Mesenchymal stem cell (in vitro differentiated cells and primary cell): Measurements from ENCODE around the gene MARK2.
A peak's percentile ranks its signal among the peaks of the same experiment; 100 is the strongest.

Source experiments
- DNase-seq: peaks from one replicate; pipeline ENCODE4 v3.0.0-alpha.2; 2013
- H2AFZ ChIP-seq: one replicate; pipeline ENCODE4 v1.6.1; 2013; ENCODE audit warnings: low read depth, mild to moderate bottlenecking, control low read depth, inconsistent platforms, low read length, moderate library complexity
- H2AK5ac ChIP-seq: 2 replicates; pipeline ENCODE4 v1.6.1; 2013; ENCODE audit warnings: low read length, moderate library complexity, mild to moderate bottlenecking, inconsistent platforms; ENCODE audit not compliant: severe bottlenecking
- H2BK120ac ChIP-seq: one replicate; pipeline ENCODE4 v1.6.1; 2013; ENCODE audit warnings: low read depth, mild to moderate bottlenecking, inconsistent platforms, low read length, moderate library complexity
- H2BK12ac ChIP-seq, 2 experiments: one replicate each; pipeline ENCODE4 v1.6.1; 2013; ENCODE audit warnings: inconsistent platforms in 2 of 2, low read length in 2 of 2, mild to moderate bottlenecking in 2 of 2, moderate library complexity in 2 of 2, control low read depth in 1 of 2
- H2BK15ac ChIP-seq: one replicate; pipeline ENCODE4 v1.6.1; 2013; ENCODE audit warnings: mild to moderate bottlenecking, low read depth, inconsistent platforms; ENCODE audit not compliant: poor library complexity, severe bottlenecking
- H2BK5ac ChIP-seq: 2 replicates; pipeline ENCODE4 v1.6.1; 2013; ENCODE audit warnings: low read depth, mild to moderate bottlenecking, low read length, control low read depth, inconsistent platforms; ENCODE audit not compliant: poor library complexity, severe bottlenecking
- H3K14ac ChIP-seq, 2 experiments: one replicate each; pipeline ENCODE4 v1.6.1; 2013; ENCODE audit warnings: inconsistent platforms in 2 of 2, low read length in 2 of 2, control low read depth in 1 of 2, mild to moderate bottlenecking in 1 of 2, moderate library complexity in 1 of 2
- H3K18ac ChIP-seq, 2 experiments: one replicate each; pipeline ENCODE4 v1.6.1; 2013; ENCODE audit warnings: inconsistent platforms in 2 of 2, low read length in 2 of 2, control low read depth in 1 of 2, low read depth in 1 of 2, mild to moderate bottlenecking in 1 of 2
- H3K23ac ChIP-seq, 2 experiments: one replicate each; pipeline ENCODE4 v1.6.1; 2013; ENCODE audit warnings: inconsistent platforms in 2 of 2, low read length in 2 of 2, mild to moderate bottlenecking in 2 of 2, moderate library complexity in 2 of 2, control low read depth in 1 of 2
- H3K27ac ChIP-seq: 2 replicates; pipeline ENCODE4 v1.5.1; 2013; ENCODE audit warnings: mild to moderate bottlenecking, moderate library complexity, low read length, control low read depth, inconsistent platforms; ENCODE audit not compliant: poor library complexity, severe bottlenecking
- H3K27me3 ChIP-seq, 2 experiments: 2 replicates each; pipeline versions ENCODE4 v1.6.1 to v1.7.0; 2013; ENCODE audit warnings: low read length in 2 of 2, mild to moderate bottlenecking in 2 of 2, moderate library complexity in 2 of 2, control low read depth in 1 of 2, inconsistent platforms in 1 of 2; ENCODE audit not compliant: control insufficient read depth in 1 of 2, insufficient read depth in 1 of 2
- H3K36me3 ChIP-seq, 2 experiments: 2 replicates each; pipeline versions ENCODE4 v1.6.1 to v1.7.0; 2013; ENCODE audit warnings: low read length in 2 of 2, control low read depth in 1 of 2, inconsistent platforms in 1 of 2, low read depth in 1 of 2, mild to moderate bottlenecking in 1 of 2; ENCODE audit not compliant: insufficient read depth in 2 of 2, control insufficient read depth in 1 of 2
- H3K4ac ChIP-seq, 2 experiments: one replicate each; pipeline ENCODE4 v1.6.1; 2013; ENCODE audit warnings: inconsistent platforms in 2 of 2, low read length in 2 of 2, mild to moderate bottlenecking in 2 of 2, moderate library complexity in 2 of 2, control low read depth in 1 of 2, low read depth in 1 of 2
- H3K4me1 ChIP-seq: 2 replicates; pipeline ENCODE4 v1.6.1; 2013; ENCODE audit warnings: low read depth, low read length, control low read depth; ENCODE audit not compliant: control insufficient read depth, insufficient read depth
- H3K4me2 ChIP-seq: 2 replicates; pipeline ENCODE4 v1.6.1; 2013; ENCODE audit warnings: low read length, mild to moderate bottlenecking, inconsistent platforms; ENCODE audit not compliant: poor library complexity, severe bottlenecking
- H3K4me3 ChIP-seq, 2 experiments: 2 replicates each; pipeline versions ENCODE4 v1.5.1 to v1.7.0; 2013; ENCODE audit warnings: low read length in 2 of 2, mild to moderate bottlenecking in 2 of 2, control low read depth in 1 of 2, low read depth in 1 of 2; ENCODE audit not compliant: insufficient read depth in 1 of 2
- H3K79me1 ChIP-seq: replicated peaks from 2 replicates; pipeline ENCODE4 v1.6.1; 2013; ENCODE audit warnings: mild to moderate bottlenecking, control low read depth, low read length, inconsistent platforms; ENCODE audit not compliant: poor library complexity, severe bottlenecking
- H3K9ac ChIP-seq: 2 replicates; pipeline ENCODE4 v1.7.0; 2013; ENCODE audit warnings: mild to moderate bottlenecking, low read length, moderate library complexity
- H3K9me3 ChIP-seq: 2 replicates; pipeline ENCODE4 v1.7.0; 2013; ENCODE audit warnings: mild to moderate bottlenecking, low read length; ENCODE audit not compliant: control insufficient read depth
- H4K8ac ChIP-seq: one replicate; pipeline ENCODE4 v1.6.1; 2013; ENCODE audit warnings: inconsistent platforms, mild to moderate bottlenecking, low read length, moderate library complexity
- H4K91ac ChIP-seq: one replicate; pipeline ENCODE4 v1.6.1; 2013; ENCODE audit warnings: mild to moderate bottlenecking, low read length, inconsistent platforms
- WGBS: methylation state at CpG from one replicate; pipeline ENCODE4 v1.1.7; 2013; ENCODE audit warnings: mixed read lengths; 5-methylcytosine and 5-hydroxymethylcytosine counted together

MARK2 gene

DNA sequence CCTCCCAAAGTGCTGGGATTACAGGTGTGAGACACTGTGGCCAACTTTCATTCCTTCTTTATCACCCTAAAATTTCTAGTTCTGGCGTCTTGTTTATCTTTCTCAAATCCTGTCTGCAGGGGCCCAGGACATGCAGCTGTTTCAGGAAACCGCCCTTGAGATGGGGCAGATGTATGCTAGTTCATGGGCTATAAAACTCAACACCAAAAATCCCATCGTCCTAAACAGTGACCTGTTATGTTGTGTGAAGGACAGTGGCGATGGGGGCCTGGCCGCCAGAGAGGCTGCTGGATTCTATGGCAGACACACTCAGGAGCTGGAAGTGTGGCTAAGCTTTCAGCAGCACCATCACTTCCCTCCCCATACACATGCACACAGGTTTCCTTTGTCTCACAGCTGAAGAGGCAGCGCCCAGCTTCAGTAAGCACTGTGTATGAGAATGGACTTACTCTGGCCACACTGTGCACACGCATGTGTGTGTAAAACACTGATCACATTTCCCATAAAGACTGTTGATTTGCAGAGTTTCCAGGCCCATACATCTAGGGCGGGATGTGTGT is 36.7 kb downstream of the MARK2 start:
- Histone ChIP-seq H3K23ac (no peak overlapping the region), H3K27me3 (no peaks in the 10 kb centered on the region), H3K27ac (no peak overlapping the region), H3K4ac (no peak overlapping the region), H2BK120ac (no peak overlapping the region), H4K91ac (no peak overlapping the region), H2AFZ (no peak overlapping the region), H3K18ac (no peak overlapping the region), H2AK5ac (no peak overlapping the region), H3K36me3 (peaks cover 10 to 12% of the 10 kb centered on the region in 2 experiments), H3K4me2 (no peak overlapping the region), H2BK12ac (no peak overlapping the region), H2BK15ac (no peak overlapping the region), H3K79me1 (peaks cover 32% of the 10 kb centered on the region), H3K4me1 (peaks cover 34% of the 10 kb centered on the region), H3K14ac (peak overlapping the region in 1 of 2 experiments; percentile 19), H3K9me3 (no peaks in the 10 kb centered on the region), H3K4me3 (no peak overlapping the region), H4K8ac (no peak overlapping the region), H3K9ac (no peak overlapping the region), H2BK5ac (no peak overlapping the region)
- DNase-seq = no peak
- WGBS = 78% methylated on average over 6 of the region's 8 CpGs

DNA sequence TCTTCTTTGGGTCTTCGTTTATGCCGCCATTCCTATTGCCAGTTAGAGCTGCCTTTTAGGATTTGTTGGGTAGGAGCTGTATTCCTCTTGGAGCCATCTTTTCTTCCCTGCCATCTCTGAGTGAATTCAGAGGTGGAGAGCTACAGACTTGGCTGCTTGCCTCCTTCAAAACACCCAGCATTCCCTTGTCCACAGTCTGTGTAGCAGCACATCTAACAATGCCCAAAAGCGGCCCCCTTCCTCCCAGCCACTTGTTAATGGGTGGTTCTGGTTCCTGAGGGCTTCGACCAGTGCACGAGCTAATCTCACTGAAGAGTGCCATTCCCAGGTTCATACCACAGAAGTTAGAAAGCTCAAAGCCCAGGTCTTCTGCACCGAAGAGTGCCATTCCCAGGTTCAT is 37.7 kb downstream of the MARK2 start:
- Histone ChIP-seq H3K18ac (no peak overlapping the region), H3K9me3 (no peaks in the 10 kb centered on the region), H3K27me3 (no peaks in the 10 kb centered on the region), H3K9ac (no peak overlapping the region), H2AFZ (no peak overlapping the region), H3K4me1 (peaks cover 33% of the 10 kb centered on the region), H3K4me2 (no peak overlapping the region), H2BK12ac (no peak overlapping the region), H3K4ac (no peak overlapping the region), H2BK15ac (no peak overlapping the region), H3K36me3 (peaks cover 10 to 12% of the 10 kb centered on the region in 2 experiments), H3K79me1 (peaks cover 37% of the 10 kb centered on the region), H4K91ac (no peak overlapping the region), H3K27ac (no peak overlapping the region), H4K8ac (no peak overlapping the region), H2BK5ac (no peak overlapping the region), H2AK5ac (no peak overlapping the region), H2BK120ac (no peak overlapping the region), H3K14ac (no peak overlapping the region), H3K23ac (no peak overlapping the region), H3K4me3 (no peak overlapping the region)
- 98% methylated on average over 6 of the region's 6 CpGs for WGBS
- DNase-seq = no peak

DNA sequence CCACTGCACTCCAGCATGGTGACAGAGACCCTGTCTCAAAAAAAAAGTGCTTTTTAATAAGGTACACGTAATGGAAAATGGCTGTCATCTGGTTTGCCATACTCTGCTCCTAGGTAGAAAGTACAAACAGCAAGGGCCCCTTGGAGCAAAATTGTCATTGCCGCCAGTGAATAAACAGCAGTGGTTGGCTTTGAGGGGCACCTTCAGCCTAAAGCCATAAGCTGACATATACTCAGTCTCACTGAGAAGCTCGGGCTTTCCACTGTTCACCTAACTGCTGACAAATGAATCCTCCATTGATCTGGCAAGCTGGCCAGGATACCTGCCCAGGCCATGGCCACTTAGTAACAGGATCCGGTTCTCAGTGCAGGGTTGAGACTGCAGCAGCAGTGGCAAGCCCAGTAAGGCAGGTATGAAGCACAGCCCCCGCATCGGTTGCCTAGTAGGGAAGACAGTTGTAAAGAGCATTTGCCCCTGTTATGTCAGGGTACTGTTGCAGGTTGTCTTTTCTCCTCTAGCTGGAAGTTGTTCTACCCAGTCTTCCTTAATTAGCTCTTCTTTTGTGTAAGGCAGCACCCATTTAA is 38.8 kb downstream of the MARK2 start:
- Histone ChIP-seq H2AK5ac (no peak overlapping the region), H4K91ac (no peak overlapping the region), H3K14ac (peak overlapping the region in 1 of 2 experiments; percentile 18), H2BK5ac (no peak overlapping the region), H2AFZ (no peak overlapping the region), H3K27ac (no peak overlapping the region), H4K8ac (no peak overlapping the region), H3K4ac (no peak overlapping the region), H3K4me1 (peaks cover 23% of the 10 kb centered on the region), H2BK15ac (no peak overlapping the region), H3K4me3 (no peak overlapping the region), H3K9me3 (no peaks in the 10 kb centered on the region), H3K79me1 (peaks cover 44% of the 10 kb centered on the region), H3K4me2 (no peak overlapping the region), H3K36me3 (peaks cover 10 to 13% of the 10 kb centered on the region in 2 experiments), H3K18ac (no peak overlapping the region), H2BK12ac (no peak overlapping the region), H3K23ac (no peak overlapping the region), H3K27me3 (no peaks in the 10 kb centered on the region), H2BK120ac (no peak overlapping the region), H3K9ac (no peak overlapping the region)
- 99% methylated on average over 6 of the region's 6 CpGs for WGBS
- DNase-seq = no peak

GRCh38 chr11:63879598-63880402 is 40.9 kb downstream of the MARK2 start:
- Histone ChIP-seq H3K4ac (no peak overlapping the region), H2BK120ac (no peak overlapping the region), H4K91ac (no peak overlapping the region), H2BK5ac (no peak overlapping the region), H2AK5ac (peak overlapping the region; percentile 15), H3K27me3 (no peaks in the 10 kb centered on the region), H3K4me1 (peaks cover 17% of the 10 kb centered on the region), H3K36me3 (peaks cover 10 to 12% of the 10 kb centered on the region in 2 experiments), H3K9me3 (no peaks in the 10 kb centered on the region), H2AFZ (no peak overlapping the region), H3K9ac (peak overlapping the region; percentile 68), H2BK12ac (peak overlapping the region in 1 of 2 experiments; percentile 19), H3K14ac (no peak overlapping the region), H3K23ac (no peak overlapping the region), H4K8ac (no peak overlapping the region), H2BK15ac (no peak overlapping the region), H3K4me2 (no peak overlapping the region), H3K18ac (peak overlapping the region in 1 of 2 experiments; percentile 38), H3K79me1 (peaks cover 48% of the 10 kb centered on the region), H3K4me3 (peak overlapping the region in 1 of 2 experiments; percentile 42), H3K27ac (peak overlapping the region; percentile 33)
- WGBS = 23% methylated on average over 1 of the region's 2 CpGs
- DNase-seq = peak; percentile 34
